Coronary artery (tissue), 2 donors: ENCODE data around the gene GARIN5B.
A peak's percentile ranks its signal among the peaks of the same experiment; 100 is the strongest.

Source experiments
- DNase-seq: peaks from one replicate; pipeline ENCODE4 v3.0.0-alpha.2; 2017; ENCODE audit warnings: low spot score
- H3K27ac ChIP-seq, 2 donors: fragments of 200-600 bp; sonication (generic); one replicate each; pipeline ENCODE4 v1.5.1; 2016 to 2019
- H3K4me3 ChIP-seq: fragments of 200-600 bp; sonication (generic); 2 replicates; pipeline ENCODE4 v1.5.1; 2016; ENCODE audit warnings: mild to moderate bottlenecking, moderate library complexity
- TF ChIP-seq, protein P1 (sequence below): fragments of 200-600 bp; sonication (generic); IDR thresholded peaks from one replicate; pipeline ENCODE4 v1.5.1; 2019; ENCODE audit warnings: antibody characterized with exemption

GARIN5B gene

DNA sequence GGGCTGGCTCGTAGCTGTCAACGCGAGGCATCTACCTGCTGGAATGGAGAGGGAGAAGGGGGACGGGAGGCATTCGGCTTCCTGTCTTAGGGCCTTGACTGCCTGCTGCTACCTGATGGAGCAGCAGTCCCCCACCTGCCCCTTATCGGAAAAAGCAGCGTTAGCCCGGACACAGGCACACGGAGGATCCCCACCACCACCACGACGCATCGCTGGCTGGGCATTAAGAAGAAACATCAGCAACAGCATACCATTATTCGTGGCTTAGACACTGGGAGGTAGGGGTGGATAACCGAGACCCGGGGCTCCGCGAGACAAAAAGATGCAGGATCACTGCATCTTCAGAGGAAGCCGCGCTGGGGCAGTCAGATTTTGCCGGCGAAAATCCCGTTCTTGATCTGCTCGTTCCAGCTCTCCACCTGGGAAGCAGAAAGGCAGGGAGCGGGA, 9.7 kb downstream of the GARIN5B start:
- DNase-seq: no peak
- H3K27ac ChIP-seq: no peak overlapping the region
- TF ChIP-seq, protein P1, sequence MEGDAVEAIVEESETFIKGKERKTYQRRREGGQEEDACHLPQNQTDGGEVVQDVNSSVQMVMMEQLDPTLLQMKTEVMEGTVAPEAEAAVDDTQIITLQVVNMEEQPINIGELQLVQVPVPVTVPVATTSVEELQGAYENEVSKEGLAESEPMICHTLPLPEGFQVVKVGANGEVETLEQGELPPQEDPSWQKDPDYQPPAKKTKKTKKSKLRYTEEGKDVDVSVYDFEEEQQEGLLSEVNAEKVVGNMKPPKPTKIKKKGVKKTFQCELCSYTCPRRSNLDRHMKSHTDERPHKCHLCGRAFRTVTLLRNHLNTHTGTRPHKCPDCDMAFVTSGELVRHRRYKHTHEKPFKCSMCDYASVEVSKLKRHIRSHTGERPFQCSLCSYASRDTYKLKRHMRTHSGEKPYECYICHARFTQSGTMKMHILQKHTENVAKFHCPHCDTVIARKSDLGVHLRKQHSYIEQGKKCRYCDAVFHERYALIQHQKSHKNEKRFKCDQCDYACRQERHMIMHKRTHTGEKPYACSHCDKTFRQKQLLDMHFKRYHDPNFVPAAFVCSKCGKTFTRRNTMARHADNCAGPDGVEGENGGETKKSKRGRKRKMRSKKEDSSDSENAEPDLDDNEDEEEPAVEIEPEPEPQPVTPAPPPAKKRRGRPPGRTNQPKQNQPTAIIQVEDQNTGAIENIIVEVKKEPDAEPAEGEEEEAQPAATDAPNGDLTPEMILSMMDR: no peak
- H3K4me3 ChIP-seq: peak overlapping the region; percentile 70

DNA sequence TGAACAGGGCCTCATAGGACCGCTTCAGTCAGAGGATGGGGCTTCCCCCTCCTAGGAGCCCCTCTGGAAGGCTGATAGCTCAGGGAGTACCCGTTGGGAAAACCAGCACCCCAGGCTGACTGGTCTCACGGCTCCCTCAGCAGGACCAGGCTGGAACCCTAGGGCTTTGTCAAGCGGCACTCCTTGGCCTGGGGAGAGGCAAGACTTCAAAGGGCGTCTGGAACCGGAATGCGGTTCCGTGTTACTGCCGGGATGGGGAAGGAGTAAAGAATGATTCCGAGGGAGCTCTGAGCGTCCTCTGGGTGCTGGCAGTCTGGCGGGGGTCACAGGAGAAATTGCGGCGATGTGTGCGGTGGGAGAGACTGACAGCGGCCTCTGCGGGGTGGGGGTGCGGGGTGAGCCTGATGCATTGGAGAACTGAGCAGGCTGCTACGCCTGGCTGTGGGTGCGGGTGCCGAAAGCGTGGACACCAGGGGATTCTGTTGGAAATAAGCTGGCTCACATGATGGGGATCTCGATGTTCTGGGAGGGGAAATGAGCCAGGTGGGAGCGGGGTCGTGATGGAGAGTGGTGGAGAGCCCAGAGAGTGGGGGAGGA, 10.4 kb downstream of the GARIN5B start:
- Histone ChIP-seq H3K27ac (no peak overlapping the region), H3K4me3 (no peak overlapping the region)
- DNase-seq: no peak
- TF ChIP-seq, protein P1: no peak

DNA sequence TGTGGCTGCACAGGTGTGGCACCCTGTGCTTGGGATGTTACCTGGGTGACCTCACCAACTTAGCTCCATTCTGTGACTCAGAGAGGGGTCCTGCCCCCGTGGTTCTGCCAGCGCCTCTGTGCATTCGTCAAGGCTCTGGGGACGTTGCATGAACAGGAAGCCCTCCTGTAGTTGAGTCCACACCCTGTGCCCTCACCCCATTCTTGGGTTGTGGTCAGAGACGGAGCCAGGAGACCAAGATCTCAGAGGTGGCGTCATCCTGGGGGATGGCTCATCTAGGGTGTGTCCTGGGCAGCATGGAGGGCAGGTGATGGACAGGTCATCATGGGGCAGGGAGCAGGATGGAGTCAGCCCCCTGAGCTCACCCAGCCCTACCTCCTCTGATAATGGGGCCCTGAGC, 11.0 kb downstream of the GARIN5B start:
- Histone ChIP-seq H3K27ac (no peak overlapping the region), H3K4me3 (no peak overlapping the region)
- DNase-seq: no peak
- TF ChIP-seq, protein P1: no peak

DNA sequence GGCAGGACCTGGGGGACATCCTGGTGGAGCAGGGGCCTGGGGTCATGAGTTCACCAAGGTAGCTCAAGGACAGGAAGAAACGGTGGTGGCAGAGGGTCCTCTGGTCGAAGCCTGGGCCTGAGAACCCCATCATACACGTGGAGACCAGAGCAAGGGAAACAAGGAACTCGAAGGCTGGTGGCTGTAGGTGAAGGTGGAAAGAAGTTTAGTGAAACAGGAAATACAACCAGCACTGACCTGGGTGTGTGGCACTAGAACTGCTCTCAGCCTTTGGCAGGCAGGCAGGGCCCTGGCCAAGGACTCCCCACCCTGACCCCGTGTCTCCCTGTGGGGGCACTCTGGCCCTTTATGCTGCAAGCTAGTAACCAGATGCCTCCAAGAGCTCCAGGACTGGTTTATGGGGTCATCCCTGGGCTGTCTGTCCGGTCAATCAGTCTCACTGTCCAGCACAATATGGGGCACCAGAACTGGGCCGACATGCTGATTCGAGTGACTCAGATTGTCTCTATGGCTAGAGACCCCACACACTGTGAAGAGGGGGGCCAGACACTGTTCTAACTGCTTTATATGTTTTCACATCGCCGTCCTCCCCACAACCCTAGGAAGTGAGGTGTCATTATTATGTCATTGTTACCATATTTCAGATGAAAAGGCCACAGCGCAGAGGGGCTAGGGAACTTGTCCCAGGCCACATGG, 12.3 kb downstream of the GARIN5B start:
- TF ChIP-seq, protein P1: no peak
- Histone ChIP-seq H3K4me3 (no peak overlapping the region), H3K27ac (no peak overlapping the region)
- no peak for DNase-seq

DNA sequence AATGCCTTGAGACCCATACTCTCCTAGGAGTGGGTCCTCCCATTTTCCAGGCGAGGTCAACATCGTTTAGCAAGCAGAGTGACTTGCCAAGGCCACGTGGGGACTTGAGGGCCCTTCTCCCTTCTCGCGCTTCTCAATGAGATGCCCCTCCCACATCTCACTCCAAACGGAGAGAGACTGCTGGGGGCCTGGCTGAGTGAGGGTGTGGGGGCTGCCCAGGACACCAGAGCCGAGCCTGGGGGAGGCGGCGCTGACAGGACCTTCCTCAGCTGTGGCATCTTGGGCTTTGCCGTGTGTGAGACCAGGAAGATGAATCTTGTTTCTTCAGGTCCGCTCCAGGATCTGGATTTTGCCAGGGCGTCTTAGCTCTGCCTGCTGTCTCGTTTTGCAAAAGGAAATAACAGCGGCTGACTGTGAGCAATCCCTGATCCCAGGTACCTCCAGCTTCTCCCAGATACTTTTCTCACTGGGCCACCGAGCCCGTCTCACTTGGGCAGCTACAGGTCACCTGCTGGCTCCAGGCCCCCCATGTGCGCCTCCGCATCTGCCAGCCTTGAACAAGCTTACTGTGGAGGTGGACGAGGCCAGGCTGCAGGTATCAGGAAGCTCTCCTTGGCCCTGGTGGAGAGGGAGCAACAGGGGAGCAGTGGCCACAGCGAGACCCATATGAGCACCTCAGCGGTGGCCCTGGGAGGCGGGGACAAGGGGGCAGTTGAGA, 14.6 kb downstream of the GARIN5B start:
- Histone ChIP-seq H3K4me3 (no peak overlapping the region), H3K27ac (no peak overlapping the region)
- TF ChIP-seq, protein P1: no peak
- DNase-seq: no peak

DNA sequence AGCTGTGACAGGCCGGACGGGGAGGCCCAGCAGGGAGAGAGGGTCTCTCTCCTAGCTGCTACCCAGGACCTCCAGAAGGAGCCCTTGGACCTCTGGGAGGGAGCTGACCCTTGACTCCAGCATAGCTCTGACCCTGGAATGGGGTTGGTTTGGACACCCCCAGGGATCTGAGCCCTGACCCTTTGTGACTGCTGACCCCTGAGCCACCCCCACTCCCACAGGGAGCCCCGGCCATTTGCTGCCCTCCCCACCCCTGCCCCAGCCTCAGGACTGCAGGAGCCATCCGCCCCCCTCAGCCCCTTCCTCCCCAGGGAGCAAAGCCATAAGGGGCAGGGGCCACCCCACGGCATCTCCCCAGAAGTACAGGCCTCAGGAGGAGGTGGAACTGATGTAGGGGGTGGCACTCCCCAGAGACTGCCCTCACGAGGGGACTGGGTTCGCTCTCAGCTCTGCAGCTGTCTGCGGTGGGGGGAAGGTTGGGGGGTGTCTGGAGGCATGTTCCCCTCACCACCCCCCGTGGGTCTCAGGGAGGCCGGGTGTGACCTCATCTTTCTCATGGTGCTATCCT, 15.5 kb downstream of the GARIN5B start:
- TF ChIP-seq, protein P1: no peak
- Histone ChIP-seq H3K4me3 (no peak overlapping the region), H3K27ac (peak overlapping the region in 1 of 2 donors; percentile 56)
- no peak for DNase-seq
